ENCODE results near the gene UBE3C.
"Not testable (repeated sequence)": the region's sequence is repeated elsewhere in the genome, so short reads cannot be mapped to it uniquely, and the experiment has no call there.

Gene UBE3C

DNA sequence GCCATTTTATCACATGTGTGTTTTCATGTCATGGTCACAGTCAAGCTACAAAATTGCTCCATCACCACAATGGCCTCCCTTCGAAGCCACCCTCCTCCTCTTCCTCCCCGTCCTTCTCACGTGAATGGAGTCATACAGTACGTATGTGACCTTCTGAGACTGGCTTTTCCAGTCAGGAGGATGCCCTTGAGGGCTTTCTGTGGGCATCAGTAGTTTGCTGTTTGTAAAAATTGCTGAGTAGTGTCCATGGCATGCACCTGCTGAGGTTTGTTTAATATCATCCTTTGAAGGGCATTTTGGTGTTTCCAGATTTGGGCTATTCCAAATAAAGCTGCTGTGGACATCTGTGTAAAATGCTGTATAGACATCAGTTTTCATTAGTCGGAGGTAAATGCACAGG is 5.9 kb upstream of the UBE3C start:
- no peak for DNase-seq

DNA sequence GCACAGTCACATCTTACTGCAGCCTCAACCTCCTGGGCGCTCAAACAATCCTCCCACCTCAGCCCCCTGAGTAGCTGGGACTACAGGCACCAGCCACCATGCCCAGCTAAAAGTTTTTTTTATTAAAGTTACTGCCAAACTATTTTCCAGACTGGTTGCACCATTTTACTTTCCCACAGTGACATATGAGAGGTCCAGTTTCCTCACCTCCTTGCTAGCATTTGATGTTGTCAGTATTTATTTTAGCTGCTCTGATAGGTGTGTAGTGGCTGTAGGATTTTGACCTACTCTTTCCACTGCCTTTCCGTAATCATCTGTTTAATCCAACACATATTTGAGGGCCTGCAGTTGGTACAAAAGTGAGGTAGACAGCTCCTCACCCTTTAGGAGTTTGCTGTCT is 5.4 kb upstream of the UBE3C start:
- no peak for DNase-seq

- DNase-seq = peak in 1 of 2 experiments; percentile 18
Measured at GRCh38 chr7:157136372-157136771, 2.4 kb upstream of the UBE3C start.

- no peak for DNase-seq
Measured at GRCh38 chr7:157138101-157138423, 664 bp upstream of the UBE3C start.

GRCh38 chr7:157139111-157139809 is 534 bp downstream of the UBE3C start:
- DNase-seq = no peak

DNA sequence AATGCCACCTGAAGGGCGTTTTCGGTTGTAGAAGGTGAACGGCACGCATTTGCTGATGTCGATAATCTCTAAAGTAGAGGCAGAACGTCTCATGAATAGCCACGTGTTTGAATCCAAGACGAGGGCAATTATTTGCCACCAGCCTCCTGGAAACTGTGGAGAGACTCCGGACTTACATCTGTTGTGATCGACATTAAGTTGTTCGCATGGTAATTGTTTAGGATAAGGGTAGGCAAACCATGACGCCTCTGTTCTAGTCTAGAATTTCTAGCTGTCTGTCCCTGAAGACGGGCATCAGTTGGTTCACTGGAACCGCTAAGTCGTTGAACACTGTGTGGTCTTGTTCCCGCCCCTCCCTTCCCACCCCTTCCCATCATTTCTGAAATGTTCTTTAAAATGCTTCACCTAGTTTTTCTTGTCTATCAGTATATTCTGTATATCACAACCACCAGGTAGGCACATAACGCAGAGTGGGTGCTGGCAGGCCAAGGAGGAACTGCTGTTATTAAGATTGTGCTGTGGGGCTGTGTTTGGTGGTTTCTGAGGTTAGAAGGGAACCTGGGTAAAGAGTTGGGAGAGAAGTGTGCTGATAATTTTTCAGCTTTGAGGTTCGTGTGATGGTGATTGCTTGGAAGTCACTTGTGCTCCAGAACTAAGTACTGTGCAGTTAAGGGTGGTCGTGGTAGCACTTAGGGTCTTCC is 1.2 kb downstream of the UBE3C start:
- DNase-seq = no peak

- DNase-seq = no peak
Measured at GRCh38 chr7:157140511-157140905, 1.8 kb downstream of the UBE3C start.

DNA sequence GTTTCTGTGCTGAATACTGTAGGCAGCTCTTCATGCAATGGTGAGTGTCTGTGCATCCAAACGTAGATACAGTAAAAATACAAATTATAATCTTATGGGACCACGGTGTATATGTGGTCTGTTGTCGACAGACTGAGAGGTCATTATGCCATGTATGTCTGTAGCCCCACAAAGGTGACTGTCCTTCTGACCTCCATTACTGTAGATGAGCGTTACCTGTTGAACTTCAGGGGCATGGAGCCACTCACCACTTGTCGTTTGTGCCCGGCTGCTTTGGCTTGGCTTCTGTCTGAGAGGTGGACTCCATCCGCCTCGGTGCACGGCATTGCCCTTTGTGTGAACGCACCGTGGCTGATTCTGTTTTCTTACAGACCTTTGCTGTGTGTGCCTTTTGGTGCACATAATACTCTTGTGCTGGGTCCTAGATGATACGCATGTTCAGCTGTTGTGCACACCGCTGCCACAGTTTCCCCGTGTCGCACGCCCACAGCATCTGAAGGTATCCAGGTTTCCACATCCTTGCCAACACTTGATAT is 2.9 kb downstream of the UBE3C start:
- DNase-seq = no peak

DNA sequence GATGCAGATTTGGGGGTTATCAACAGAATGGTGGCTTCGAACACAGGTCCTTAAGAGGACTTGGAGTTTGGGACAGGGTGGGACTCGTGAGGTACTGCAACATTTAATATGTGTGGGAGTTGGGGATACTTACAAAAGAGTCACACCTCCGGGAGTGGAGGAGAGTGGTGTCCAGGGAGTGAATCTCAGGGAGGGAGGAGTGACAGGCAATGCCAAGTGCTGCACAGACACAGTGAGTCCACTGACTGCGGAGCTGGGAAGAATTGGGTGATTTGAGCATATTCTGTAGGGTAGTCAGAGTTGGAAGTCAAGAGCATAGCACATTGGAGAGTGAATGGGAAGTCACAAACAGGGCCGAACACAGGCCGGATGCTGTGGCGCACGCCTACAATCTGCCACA is 5.1 kb downstream of the UBE3C start:
- DNase-seq = no peak

- no peak for DNase-seq
Measured at GRCh38 chr7:157149317-157149716, 10.6 kb downstream of the UBE3C start.

DNA sequence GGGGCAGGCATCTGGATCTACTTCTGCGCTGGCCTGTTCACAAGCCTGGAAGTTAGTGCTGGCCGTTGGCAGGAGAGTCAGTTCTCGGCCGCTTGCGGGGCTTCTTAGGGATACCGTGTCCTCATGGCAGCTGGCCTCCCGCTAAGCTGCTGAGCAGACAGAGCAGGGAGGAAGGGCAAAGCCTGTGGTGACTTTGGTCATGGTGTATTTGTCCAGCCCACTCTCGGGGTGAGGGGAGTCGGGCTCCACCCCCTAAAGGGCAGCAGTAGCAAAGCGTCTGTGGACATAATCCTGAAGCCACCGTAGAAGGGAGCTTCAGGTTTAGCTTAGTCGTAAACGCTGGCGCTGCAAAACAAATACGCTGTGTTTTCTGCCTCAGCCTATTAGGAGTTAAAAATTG is 12.2 kb downstream of the UBE3C start:
- no peak for DNase-seq

DNA sequence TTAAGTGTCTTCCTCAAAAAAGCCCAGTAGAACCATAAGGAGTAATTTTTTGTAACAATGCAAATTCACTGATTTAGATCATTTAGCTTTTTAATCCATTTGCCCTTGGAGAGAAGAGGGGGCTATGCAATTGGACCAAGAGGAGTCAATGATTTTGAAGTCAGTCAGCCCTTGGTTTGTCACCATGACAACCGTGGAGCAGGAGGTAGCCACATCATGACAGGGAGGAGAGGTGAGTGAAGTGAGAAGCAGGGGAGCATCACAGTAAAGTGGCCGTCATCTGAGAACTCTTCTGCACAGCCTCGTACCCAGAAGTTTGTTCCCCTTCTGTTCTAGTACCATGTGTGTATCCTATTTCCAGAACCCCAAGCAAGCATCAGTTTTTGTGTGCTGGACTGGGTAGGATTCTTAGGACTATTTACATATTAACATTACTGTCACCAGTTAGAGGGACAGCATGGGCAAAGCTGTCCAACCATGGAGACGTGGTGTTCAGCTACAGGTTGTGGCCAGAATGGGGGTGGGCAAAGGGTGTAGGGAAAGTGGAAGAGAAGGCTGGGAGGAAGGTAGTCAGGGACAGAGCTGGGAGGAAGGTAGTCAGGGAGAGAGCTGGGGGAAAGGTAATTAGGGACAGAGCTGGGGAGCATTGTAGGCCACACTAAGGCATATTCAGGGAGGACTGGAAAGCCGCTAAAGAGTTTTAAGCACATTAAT is 13.1 kb downstream of the UBE3C start:
- DNase-seq = no peak

GRCh38 chr7:157152391-157152937 is 13.7 kb downstream of the UBE3C start:
- no peak for DNase-seq

GRCh38 chr7:157153260-157153659 is 14.5 kb downstream of the UBE3C start:
- DNase-seq = no peak

DNA sequence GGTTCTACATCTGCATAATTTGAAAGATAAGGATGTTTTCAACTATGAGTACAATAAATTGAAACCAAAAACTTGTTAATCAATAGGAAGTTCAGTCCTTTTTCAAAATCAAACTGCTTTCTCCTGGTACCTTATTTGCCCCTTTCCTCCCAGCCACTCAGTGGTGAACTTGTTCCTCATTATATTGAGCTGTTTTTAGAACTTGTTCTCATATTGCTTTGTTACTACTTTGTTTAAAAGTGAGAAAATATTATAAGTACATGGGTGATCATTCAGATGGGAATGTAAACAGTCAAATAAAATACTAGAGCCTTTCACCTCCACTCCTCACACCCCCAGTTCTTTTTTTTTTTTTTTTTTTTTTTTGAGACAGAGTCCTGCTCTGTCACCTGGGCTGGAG is 17.2 kb downstream of the UBE3C start:
- no peak for DNase-seq

- DNase-seq = no peak
Measured at GRCh38 chr7:157158400-157158799, 19.7 kb downstream of the UBE3C start.

DNA sequence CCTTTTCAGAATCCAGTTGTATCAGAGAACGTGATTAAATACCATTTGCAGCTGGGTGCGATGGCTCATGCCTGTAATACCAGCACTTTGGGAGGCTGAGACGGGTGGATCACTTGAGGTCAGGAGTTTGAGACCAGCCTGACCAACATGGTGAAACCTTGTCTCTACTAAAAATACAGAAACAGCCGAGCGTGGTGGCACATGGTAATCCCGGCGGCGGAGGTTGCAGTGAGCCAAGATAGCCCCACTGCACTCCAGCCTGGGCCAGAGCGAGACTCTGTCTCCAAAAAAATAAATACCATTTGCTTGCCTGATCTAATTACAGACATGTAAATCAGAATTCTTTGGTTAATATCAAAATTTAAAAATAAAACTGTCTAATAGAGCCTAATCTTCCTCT is 20.8 kb downstream of the UBE3C start:
- not testable (repeated sequence) for DNase-seq

GRCh38 chr7:157160433-157160832 is 21.7 kb downstream of the UBE3C start:
- DNase-seq = no peak

GRCh38 chr7:157165987-157166386 is 27.3 kb downstream of the UBE3C start:
- no peak for DNase-seq

GRCh38 chr7:157168571-157168970 is 29.8 kb downstream of the UBE3C start:
- no peak for DNase-seq

- no peak for DNase-seq
Measured at GRCh38 chr7:157176771-157177170, 38.0 kb downstream of the UBE3C start.

DNA sequence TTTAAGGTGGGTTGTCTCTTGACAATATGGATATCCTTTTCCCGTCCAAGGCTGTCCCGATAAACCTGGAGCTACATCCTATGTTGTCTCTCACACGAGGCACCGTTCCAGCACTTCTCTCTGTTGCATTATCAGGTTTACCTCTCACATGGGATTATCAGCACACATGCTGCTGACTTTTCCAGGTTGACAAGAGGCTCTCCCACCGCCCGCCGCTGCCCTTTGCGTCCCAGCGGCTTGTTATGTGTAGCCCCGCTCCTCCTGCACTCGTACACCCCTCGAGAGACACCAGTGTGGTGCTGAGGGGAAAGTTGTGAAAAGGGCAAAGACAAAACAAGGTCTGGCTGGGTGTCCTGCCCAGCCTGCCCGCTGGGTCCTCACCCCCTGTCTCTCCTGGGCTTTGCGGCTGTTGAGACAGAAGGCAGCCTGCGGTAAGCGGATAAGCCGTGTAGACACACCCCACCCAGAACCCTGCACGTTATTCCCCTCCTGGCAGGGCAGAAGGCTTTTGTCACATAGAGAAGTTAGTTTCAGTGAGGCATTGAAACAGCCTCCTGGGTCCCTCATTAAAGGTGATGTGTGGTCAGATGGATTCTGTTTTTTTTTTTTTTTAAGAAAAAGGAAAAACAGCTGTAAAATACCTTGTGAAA is 38.7 kb downstream of the UBE3C start:
- no peak for DNase-seq

DNA sequence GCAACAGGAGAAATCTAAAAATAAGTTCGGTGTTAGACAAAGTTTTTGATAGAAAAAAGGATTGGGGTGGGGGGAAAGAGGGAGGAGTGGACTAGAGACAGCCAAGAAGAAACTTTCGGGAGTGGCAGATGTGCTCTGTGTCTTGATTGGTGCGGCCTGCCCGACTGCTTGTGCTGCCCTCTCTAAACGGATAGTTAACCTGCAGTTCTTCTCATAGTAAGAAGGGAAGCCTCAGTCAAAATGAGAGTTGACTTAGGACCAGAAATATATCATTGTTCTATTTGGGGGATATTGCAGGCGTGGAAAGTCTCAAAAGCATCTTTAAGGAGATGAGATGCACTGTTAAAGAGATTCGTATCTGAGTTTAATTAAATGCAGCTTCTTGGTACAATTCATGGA is 39.3 kb downstream of the UBE3C start:
- no peak for DNase-seq

Measured in SHP77 (cell line).